H1 (cell line): ENCODE results near the gene TGFA. TPM values are rescaled to one million over a fixed set of nuclear protein-coding genes. Genes with fewer than 3 reads are reported as not detected.

Experiments used
- CTCF ChIA-PET: fragments of 300-600 bp; sonication (Branson Sonifier 250); formaldehyde crosslinking; loops from one replicate; lab custom pipeline; 2021; ENCODE audit not compliant: partially characterized antibody; lab: Charles Lee
- POLR2A ChIA-PET: fragments of 300-600 bp; sonication (Branson Sonifier 250); formaldehyde crosslinking; loops from one replicate; lab custom pipeline; 2021; ENCODE audit warnings: inconsistent platforms; ENCODE audit not compliant: partially characterized antibody; lab: Charles Lee
- DNase-seq, 2 experiments: peaks; one replicate each; pipeline versions ENCODE4 v3.0.0 to v3.0.0-alpha.2; 2010 to 2022; ENCODE audit warnings: low spot score in 2 of 2, low read depth in 1 of 2, mixed read lengths in 1 of 2
- FAIRE-seq: peaks from 2 replicates; lab custom pipeline; 2011; peaks lifted over from hg19 to GRCh38; lab: Jason Lieb, UNC
- H2AFZ ChIP-seq: 2 replicates; pipeline ENCODE4 v1.8.1; 2012; ENCODE audit warnings: low read length, inconsistent platforms
- H2AK5ac ChIP-seq: 2 replicates; pipeline ENCODE4 v1.6.1; 2013; ENCODE audit warnings: low read depth, low read length
- H2BK120ac ChIP-seq: replicated peaks from 2 replicates; pipeline ENCODE3; 2013; ENCODE audit warnings: low read depth, low read length, inconsistent platforms
- H2BK12ac ChIP-seq: 2 replicates; pipeline ENCODE4 v1.6.1; 2013; ENCODE audit warnings: low read depth, low read length
- H2BK15ac ChIP-seq: 2 replicates; pipeline ENCODE4 v1.6.1; 2013; ENCODE audit warnings: low read length
- H2BK20ac ChIP-seq: 2 replicates; pipeline ENCODE4 v1.6.1; 2013; ENCODE audit warnings: low read length
- H2BK5ac ChIP-seq: 2 replicates; pipeline ENCODE4 v1.6.1; 2013; ENCODE audit warnings: low read depth, low read length
- H3K14ac ChIP-seq: 2 replicates; pipeline ENCODE4 v1.6.1; 2013; ENCODE audit warnings: inconsistent platforms; ENCODE audit not compliant: insufficient read length
- H3K18ac ChIP-seq: 2 replicates; pipeline ENCODE4 v1.6.1; 2013; ENCODE audit warnings: low read length; ENCODE audit errors: extremely low read depth
- H3K23ac ChIP-seq: 2 replicates; pipeline ENCODE4 v1.6.1; 2013; ENCODE audit warnings: inconsistent platforms; ENCODE audit not compliant: insufficient read length
- H3K23me2 ChIP-seq: 2 replicates; pipeline ENCODE4 v1.6.1; 2013; ENCODE audit warnings: low read depth, low read length
- H3K27ac ChIP-seq: 2 replicates; pipeline ENCODE4 v1.6.1; 2011; ENCODE audit warnings: low read depth, low read length, inconsistent platforms
- H3K27me3 ChIP-seq, 4 experiments: replicated peaks in 1 of 4; 1 replicate in 1 of 4; 2 replicates in 3 of 4; pipeline versions ENCODE4 v1.6.1 to v1.8.1; 2011 to 2013; ENCODE audit warnings: low read length in 3 of 4, mild to moderate bottlenecking in 3 of 4, inconsistent platforms in 2 of 4, mixed read lengths in 2 of 4, moderate library complexity in 1 of 4; ENCODE audit not compliant: control insufficient read depth in 3 of 4, insufficient read depth in 3 of 4; ENCODE audit errors: extremely low read depth in 1 of 4
- H3K36me3 ChIP-seq, 4 experiments: 2 replicates each; pipeline versions ENCODE4 v1.6.1 to v1.8.1; 2011 to 2013; ENCODE audit warnings: mild to moderate bottlenecking in 4 of 4, low read length in 3 of 4, moderate library complexity in 2 of 4, control low read depth in 1 of 4, inconsistent platforms in 1 of 4; ENCODE audit not compliant: insufficient read depth in 4 of 4, control insufficient read depth in 2 of 4
- H3K4ac ChIP-seq: replicated peaks from 2 replicates; pipeline ENCODE3; 2013; ENCODE audit warnings: low read length, low read depth, mixed read lengths, inconsistent platforms; ENCODE audit not compliant: insufficient read length
- H3K4me1 ChIP-seq, 4 experiments: replicated peaks in 1 of 4; 1 replicate in 1 of 4; 2 replicates in 3 of 4; pipeline versions ENCODE4 v1.6.1 to v1.8.1; 2011 to 2013; ENCODE audit warnings: low read length in 3 of 4, inconsistent platforms in 2 of 4, mixed read lengths in 1 of 4; ENCODE audit not compliant: insufficient read depth in 4 of 4, control insufficient read depth in 3 of 4
- H3K4me2 ChIP-seq, 2 experiments: 2 replicates each; pipeline versions ENCODE4 v1.6.1 to v1.8.1; 2011 to 2013; ENCODE audit warnings: low read depth in 2 of 2, low read length in 2 of 2, control low read depth in 1 of 2, inconsistent platforms in 1 of 2, mild to moderate bottlenecking in 1 of 2; ENCODE audit not compliant: insufficient read depth in 1 of 2
- H3K4me3 ChIP-seq, 4 experiments: fragments of 200-600, 300-600 bp in 1 of 4; sonication (generic), shearing (Covaris generic), sonication (Bioruptor Twin) in 1 of 4; 2 replicates each; pipeline versions ENCODE4 v1.5.1 to v1.8.1; 2011 to 2016; ENCODE audit warnings: low read length in 4 of 4, low read depth in 3 of 4, control low read depth in 2 of 4, inconsistent platforms in 2 of 4, mild to moderate bottlenecking in 2 of 4, mixed read lengths in 1 of 4, moderate library complexity in 1 of 4; ENCODE audit not compliant: insufficient read depth in 2 of 4; ENCODE audit errors: extremely low read depth in 1 of 4
- H3K56ac ChIP-seq: replicated peaks from 2 replicates; pipeline ENCODE3; 2013; ENCODE audit warnings: low read depth, mild to moderate bottlenecking, mixed read lengths, low read length, inconsistent platforms; ENCODE audit not compliant: insufficient read length
- H3K79me1 ChIP-seq: 2 replicates; pipeline ENCODE4 v1.6.1; 2013; ENCODE audit warnings: low read depth, low read length, control low read depth
- H3K79me2 ChIP-seq, 2 experiments: 2 replicates each; pipeline versions ENCODE4 v1.6.1 to v1.8.1; 2012 to 2013; ENCODE audit warnings: low read length in 2 of 2, mild to moderate bottlenecking in 2 of 2, inconsistent platforms in 1 of 2; ENCODE audit not compliant: insufficient read depth in 2 of 2, control insufficient read depth in 1 of 2
- H3K9ac ChIP-seq, 4 experiments: replicated peaks in 1 of 4; 1 replicate in 1 of 4; 2 replicates in 3 of 4; pipeline versions ENCODE4 v1.6.1 to v1.8.1; 2011 to 2013; ENCODE audit warnings: low read depth in 3 of 4, low read length in 3 of 4, control low read depth in 2 of 4, mild to moderate bottlenecking in 2 of 4, moderate library complexity in 2 of 4, inconsistent platforms in 1 of 4; ENCODE audit errors: extremely low read depth in 1 of 4
- H3K9me3 ChIP-seq, 2 experiments: 2 replicates each; pipeline versions ENCODE4 v1.6.1 to v1.8.1; 2012 to 2013; ENCODE audit warnings: mild to moderate bottlenecking in 2 of 2, moderate library complexity in 2 of 2, control low read depth in 1 of 2, inconsistent platforms in 1 of 2, low read depth in 1 of 2, low read length in 1 of 2, mixed read lengths in 1 of 2; ENCODE audit not compliant: insufficient read depth in 2 of 2
- H4K20me1 ChIP-seq, 2 experiments: replicated peaks in 1 of 2; 2 replicates each; pipeline versions ENCODE3 to v1.8.1; 2011 to 2013; ENCODE audit warnings: inconsistent platforms in 2 of 2, low read length in 2 of 2, mild to moderate bottlenecking in 1 of 2; ENCODE audit not compliant: insufficient read depth in 2 of 2, control insufficient read depth in 1 of 2
- H4K5ac ChIP-seq: 2 replicates; pipeline ENCODE4 v1.6.1; 2013; ENCODE audit warnings: low read length, low read depth, mixed read lengths, inconsistent platforms; ENCODE audit not compliant: insufficient read length
- H4K8ac ChIP-seq: 2 replicates; pipeline ENCODE4 v1.8.0; 2013; ENCODE audit warnings: mild to moderate bottlenecking, moderate library complexity, low read length, inconsistent platforms; ENCODE audit not compliant: insufficient read depth; ENCODE audit errors: extremely low read depth
- H4K91ac ChIP-seq: replicated peaks from 2 replicates; pipeline ENCODE3; 2013; ENCODE audit warnings: low read length, mixed read lengths, inconsistent platforms; ENCODE audit not compliant: insufficient read length
- EP300 ChIP-seq, 2 experiments: IDR thresholded peaks; 1 replicate in 1 of 2; 2 replicates in 1 of 2; pipeline ENCODE4 v1.6.1; 2011 to 2012; ENCODE audit warnings: low read depth in 2 of 2, low read length in 2 of 2, mild to moderate bottlenecking in 2 of 2, borderline replicate concordance in 1 of 2, inconsistent platforms in 1 of 2, moderate library complexity in 1 of 2
- HDAC6 ChIP-seq: IDR thresholded peaks from one replicate; pipeline ENCODE4 v1.7.1; 2012; ENCODE audit warnings: low read depth, mild to moderate bottlenecking, inconsistent platforms, low read length, moderate library complexity
- NANOG ChIP-seq: IDR thresholded peaks from 2 replicates; pipeline ENCODE4 v1.6.1; 2011; ENCODE audit warnings: low read length, low read depth, mild to moderate bottlenecking, inconsistent platforms; ENCODE audit not compliant: insufficient read depth, poor library complexity, severe bottlenecking
- PHF8 ChIP-seq: fragments of 200-600 bp; sonication (generic); conservative IDR thresholded peaks from 2 replicates; pipeline ENCODE4 v1.7.1; 2012; ENCODE audit warnings: low read depth, mild to moderate bottlenecking, inconsistent platforms, low read length, moderate library complexity
- RAD21 ChIP-seq, 2 experiments: IDR thresholded peaks in 1 of 2; conservative IDR thresholded peaks in 1 of 2; 2 replicates each; pipeline ENCODE4 v1.6.1; 2011; ENCODE audit warnings: low read depth in 2 of 2, low read length in 2 of 2, improper control_type of control experiment in 1 of 2, inconsistent platforms in 1 of 2, mild to moderate bottlenecking in 1 of 2, moderate library complexity in 1 of 2
- SIX5 ChIP-seq: IDR thresholded peaks from 2 replicates; pipeline ENCODE4 v1.6.1; 2011; ENCODE audit warnings: mild to moderate bottlenecking, low read depth, low read length
- TBP ChIP-seq: IDR thresholded peaks from 2 replicates; pipeline ENCODE4 v1.6.1; 2011; ENCODE audit warnings: low read depth, low read length, improper control_type of control experiment
- ZNF274 ChIP-seq: IDR thresholded peaks from 2 replicates; pipeline ENCODE4 v1.7.0; 2012; ENCODE audit warnings: low read length, borderline replicate concordance; ENCODE audit errors: extremely low read depth
- WGBS, 2 experiments: shearing (Covaris generic) in 1 of 2; methylation state at CpG; one replicate each; pipeline versions ENCODE4 v1.1.6 to v1.1.7; 2013 to 2015; ENCODE audit warnings: low lambda C conversion rate in 2 of 2, mixed read lengths in 2 of 2, inconsistent platforms in 1 of 2, low coverage in 1 of 2, missing lambda C conversion rate in 1 of 2; ENCODE audit not compliant: insufficient replicate concordance in 2 of 2, insufficient coverage in 1 of 2, insufficient read length in 1 of 2; ENCODE audit errors: extremely low coverage in 1 of 2, missing lambda C conversion rate in 1 of 2; 5-methylcytosine and 5-hydroxymethylcytosine counted together
- polyA plus RNA-seq, 7 experiments: library from polyadenylated mRNA; depleted of rRNA in 3 of 7; stranded (reverse) in 5 of 7; unstranded in 2 of 7; fragments of >200 nt in 5 of 7; fragments of 200-250 nt in 2 of 7; gene quantifications; 1 replicate in 5 of 7; 2 replicates in 1 of 7; 4 replicates in 1 of 7; pipeline versions ENCODE4 v1.2.1 to v1.2.3, GENCODE V29; 2011 to 2013; ENCODE audit warnings: missing spikeins in 2 of 7, mixed read lengths in 2 of 7
- total RNA-seq: library from RNA; stranded (reverse); fragmentation: NEBNext Ultra II Directional; extraction: Animal tissue kit (Norgen Biotek cat#: 25700); gene quantifications from 2 replicates; pipeline ENCODE4 v1.2.1, GENCODE V29; 2021

The TGFA gene
- total and polyA plus RNA-seq, 2 of the 8 experiments (the other 6 are each of a cell fraction or from before 2014, with no cell fraction given), result 1.8 to 3.7 TPM

GRCh38 chr2:70574618-70575017 is 21.0 kb upstream of the TGFA start:
- 98% methylated on average over 3 of the region's 3 CpGs; no CpG with 5 or more reads in 1 of the 2 experiments for WGBS, 2 experiments
- CTCF ChIA-PET, result interaction anchor here (1.2 to 1.6 kb wide), 5 partner anchors 8 to 374 kb away, joined by 3 to 6 read pairs (median 5); no protein-coding TSS in a partner anchor
- TF ChIP-seq ZNF274 (no peak), TBP (no peak), SIX5 (no peak), HDAC6 (no peak), NANOG (no peak), PHF8 (no peak), RAD21 (IDR thresholded peaks at IDR 0.05 in 1 of 2, conservative IDR thresholded peaks at IDR 0.05 in 1 of 2; ENCODE audit: low read depth in 2 of 2, low read length in 2 of 2) (no peak), EP300 (IDR thresholded peaks at IDR 0.05; ENCODE audit: borderline replicate concordance in 1 of 2, low read depth in 2 of 2, low read length in 2 of 2) (no peak)

More at GRCh38 chr2:70574618-70575017, 21.0 kb upstream of the TGFA start:
- no peak overlapping the region for H2BK120ac ChIP-seq
- H4K20me1 ChIP-seq, result no peaks in the 10 kb centered on the region
- H3K79me2 ChIP-seq, result no peaks in the 10 kb centered on the region
- no peak overlapping the region for H3K14ac ChIP-seq
- no peak overlapping the region for H3K4ac ChIP-seq
- H3K23me2 ChIP-seq, result no peaks in the 10 kb centered on the region
- no peak overlapping the region for H3K18ac ChIP-seq
- no peaks in the 10 kb centered on the region for H3K9me3 ChIP-seq
- no peak overlapping the region for H2BK20ac ChIP-seq
- H2AFZ ChIP-seq, result no peak overlapping the region
- H3K4me1 ChIP-seq, result peaks cover 0 to 2% (median 0%) of the 10 kb centered on the region in 4 experiments; a peak in 2 of 7 replicates
- H3K56ac ChIP-seq, result no peak overlapping the region
- H3K23ac ChIP-seq, result no peak overlapping the region
- no peaks in the 10 kb centered on the region for H3K36me3 ChIP-seq
- H3K4me3 ChIP-seq, result no peak overlapping the region
- no peak overlapping the region for H4K8ac ChIP-seq
- POLR2A ChIA-PET, result no interaction called here
- no peak overlapping the region for H3K9ac ChIP-seq
- no peak overlapping the region for H2BK5ac ChIP-seq
- no peak overlapping the region for H4K5ac ChIP-seq
- H3K27ac ChIP-seq, result no peak overlapping the region
- no peak overlapping the region for H4K91ac ChIP-seq
- H3K79me1 ChIP-seq, result no peaks in the 10 kb centered on the region
- no peak overlapping the region for H3K4me2 ChIP-seq
- H2AK5ac ChIP-seq, result no peak overlapping the region
- H2BK12ac ChIP-seq, result no peak overlapping the region
- H3K27me3 ChIP-seq, result peaks cover 0 to 6% (median 3%) of the 10 kb centered on the region in 4 experiments; a peak in 3 of 7 replicates
- FAIRE-seq (no peak), DNase-seq (no peak)
- H2BK15ac ChIP-seq, result no peak overlapping the region
